ENCODE measurements around the gene FUT2.

DNA sequence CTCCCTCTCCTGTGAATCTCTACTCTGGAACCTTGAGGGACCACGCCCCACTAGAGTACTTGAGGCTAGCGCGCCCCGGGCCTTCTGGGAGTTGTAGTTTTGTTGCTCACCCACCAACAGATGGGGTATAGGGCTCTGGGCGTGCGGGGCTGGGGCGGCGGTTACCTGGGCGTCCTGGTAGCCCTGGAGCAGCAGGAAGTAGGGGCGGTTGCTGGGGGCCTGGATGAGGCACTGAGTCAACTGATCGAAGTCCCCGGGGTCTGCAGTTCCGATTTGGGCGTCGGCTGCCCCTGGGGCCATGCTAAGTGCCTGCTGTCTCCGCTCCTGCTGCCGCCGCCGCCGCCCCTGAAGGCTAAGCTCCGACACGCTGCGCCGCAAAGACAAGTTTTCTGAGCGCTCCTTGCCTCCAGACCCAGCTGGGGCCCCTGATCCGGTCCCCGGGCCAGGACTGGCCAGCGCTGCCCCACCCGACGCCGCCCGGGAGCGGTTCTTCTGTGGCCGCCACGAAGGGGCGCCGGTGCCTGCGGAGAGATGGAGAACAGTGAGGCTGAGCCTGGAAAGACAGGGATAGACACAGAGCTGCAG is 39.4 kb downstream of the FUT2 start:
- TF ChIP-seq RAD21 (IDR thresholded peaks at IDR 0.05; ENCODE audit: low read depth) (no peak), CREB1 (IDR thresholded peaks at IDR 0.05; ENCODE audit: low read depth) (no peak)
